GM12874 (cell line): ENCODE data around the gene ARIH2.

Experiments
- CTCF ChIP-seq: IDR thresholded peaks from 2 replicates; pipeline ENCODE4 v1.5.1; 2011; ENCODE audit warnings: low read depth, mild to moderate bottlenecking, control low read depth, low read length, moderate library complexity; ENCODE audit not compliant: insufficient read depth

Gene ARIH2

DNA sequence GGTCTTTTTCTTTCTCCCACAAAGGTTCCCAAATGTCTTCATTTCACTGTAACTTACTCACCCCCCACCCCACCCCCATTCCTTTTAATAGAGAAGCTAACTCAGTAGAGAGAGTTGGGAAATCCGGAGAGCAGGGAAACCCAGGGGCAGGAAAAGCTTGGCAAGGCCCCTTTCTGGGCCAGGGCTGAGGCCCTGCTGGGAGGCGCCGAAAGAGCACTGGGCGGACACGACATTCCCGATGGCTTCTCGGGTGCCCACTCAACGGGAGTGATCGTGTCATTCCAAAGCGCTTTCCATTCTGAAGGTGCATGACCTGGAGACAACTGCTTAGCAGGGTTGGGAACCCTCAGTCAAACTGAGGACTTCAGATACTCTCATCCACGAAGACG, 101.3 kb downstream of the ARIH2 start:
- no peak for TF ChIP-seq CTCF

GRCh38 chr3:49020330-49021212, 101.9 kb downstream of the ARIH2 start:
- no peak for TF ChIP-seq CTCF

- no peak for TF ChIP-seq CTCF
Observed at GRCh38 chr3:49021213-49021812, 102.7 kb downstream of the ARIH2 start.

- TF ChIP-seq CTCF: peak; percentile 98
Observed at GRCh38 chr3:49021813-49022687, 103.4 kb downstream of the ARIH2 start, which contains the start of gene NDUFAF3. TSS of gene NDUFAF3 (plus strand) at chr3:49022121. CDS start at chr3:49022145, 24 bp downstream.

GRCh38 chr3:49022688-49023171, 104.1 kb downstream of the ARIH2 start:
- no peak for TF ChIP-seq CTCF

- TF ChIP-seq CTCF: no peak
Observed at GRCh38 chr3:49023775-49024174, 105.1 kb downstream of the ARIH2 start.

GRCh38 chr3:49024449-49024848, 105.8 kb downstream of the ARIH2 start:
- no peak for TF ChIP-seq CTCF
